H1 (cell line): ENCODE data around the gene ITGAE.
"Not testable (repeated sequence)": the region's sequence is repeated elsewhere in the genome, so short reads cannot be mapped to it uniquely, and the experiment has no call there.

Experiments used
- JUND ChIP-seq: IDR thresholded peaks from 2 replicates; pipeline ENCODE4 v1.6.1; 2011; ENCODE audit warnings: mild to moderate bottlenecking, improper control_type of control experiment, low read length
- MAFK ChIP-seq: IDR thresholded peaks from 2 replicates; pipeline ENCODE4 v1.6.1; 2012; ENCODE audit warnings: low read depth, mild to moderate bottlenecking, improper control_type of control experiment, low read length
- YY1 ChIP-seq: IDR thresholded peaks from 2 replicates; pipeline ENCODE4 v1.6.1; 2011; ENCODE audit warnings: low read depth, mild to moderate bottlenecking, low read length
- TF ChIP-seq, protein P1 (sequence below), 3 experiments: IDR thresholded peaks; 1 replicate in 2 of 3; 2 replicates in 1 of 3; pipeline versions ENCODE4 v1.5.1 to v1.6.1; 2011; ENCODE audit warnings: low read length in 3 of 3, mild to moderate bottlenecking in 3 of 3, inconsistent platforms in 2 of 3, low read depth in 1 of 3, moderate library complexity in 1 of 3; ENCODE audit not compliant: insufficient read depth in 1 of 3; ENCODE audit errors: control extremely low read depth in 1 of 3

DNA sequence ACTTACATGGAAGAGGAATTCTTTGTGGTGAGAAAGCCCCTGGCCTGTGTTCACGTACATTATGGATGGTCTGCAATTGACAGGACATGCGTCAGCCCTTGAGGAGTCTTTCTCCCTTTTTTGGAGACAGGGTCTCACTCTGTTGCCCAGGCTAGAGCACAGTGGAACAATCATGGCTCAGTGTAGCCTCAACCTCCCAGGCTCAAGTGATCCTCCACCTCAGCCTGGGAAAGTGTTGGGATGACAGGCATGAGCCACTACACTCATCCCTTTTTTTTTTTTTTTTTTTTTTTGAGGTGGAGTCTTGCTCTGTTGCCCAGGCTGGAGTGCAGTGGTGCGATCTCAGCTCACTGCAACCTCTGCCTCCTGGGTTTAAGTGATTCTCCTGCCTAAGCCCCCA lies 72.9 kb downstream of the ITGAE start:
- TF ChIP-seq, protein P1, sequence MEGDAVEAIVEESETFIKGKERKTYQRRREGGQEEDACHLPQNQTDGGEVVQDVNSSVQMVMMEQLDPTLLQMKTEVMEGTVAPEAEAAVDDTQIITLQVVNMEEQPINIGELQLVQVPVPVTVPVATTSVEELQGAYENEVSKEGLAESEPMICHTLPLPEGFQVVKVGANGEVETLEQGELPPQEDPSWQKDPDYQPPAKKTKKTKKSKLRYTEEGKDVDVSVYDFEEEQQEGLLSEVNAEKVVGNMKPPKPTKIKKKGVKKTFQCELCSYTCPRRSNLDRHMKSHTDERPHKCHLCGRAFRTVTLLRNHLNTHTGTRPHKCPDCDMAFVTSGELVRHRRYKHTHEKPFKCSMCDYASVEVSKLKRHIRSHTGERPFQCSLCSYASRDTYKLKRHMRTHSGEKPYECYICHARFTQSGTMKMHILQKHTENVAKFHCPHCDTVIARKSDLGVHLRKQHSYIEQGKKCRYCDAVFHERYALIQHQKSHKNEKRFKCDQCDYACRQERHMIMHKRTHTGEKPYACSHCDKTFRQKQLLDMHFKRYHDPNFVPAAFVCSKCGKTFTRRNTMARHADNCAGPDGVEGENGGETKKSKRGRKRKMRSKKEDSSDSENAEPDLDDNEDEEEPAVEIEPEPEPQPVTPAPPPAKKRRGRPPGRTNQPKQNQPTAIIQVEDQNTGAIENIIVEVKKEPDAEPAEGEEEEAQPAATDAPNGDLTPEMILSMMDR (IDR thresholded peaks at IDR 0.05; ENCODE audit: control extremely low read depth in 1 of 3, insufficient read depth in 1 of 3, low read depth in 1 of 3, low read length in 3 of 3): not testable (repeated sequence)
- not testable (repeated sequence) for TF ChIP-seq YY1, MAFK, JUND
